Activated CD8-positive, alpha-beta memory T cell treated with anti-CD3 and anti-CD28 coated beads, Interleukin-2, amount 50 U/mL, for 1 hour (primary cell): ENCODE data around the gene LTC4S.
A peak's percentile ranks its signal among the peaks of the same experiment; 100 is the strongest.

ENCODE experiments used
- DNase-seq: peaks from one replicate; pipeline ENCODE4 v3.0.0-alpha.2; 2020; ENCODE audit errors: extremely low read depth

Gene LTC4S

GRCh38 chr5:179806250-179807048, 12.7 kb downstream of the LTC4S start, which contains the start of gene MGAT4B:
MGAT4B (minus strand) TSS chr5:179806866; CDS start chr5:179806583, 283 bp downstream.
- no peak for DNase-seq

GRCh38 chr5:179812135-179812825, 18.5 kb downstream of the LTC4S start:
- no peak for DNase-seq

GRCh38 chr5:179812997-179813607, 19.3 kb downstream of the LTC4S start:
- no peak for DNase-seq

- no peak for DNase-seq
Observed at GRCh38 chr5:179814090-179814489, 20.3 kb downstream of the LTC4S start.

GRCh38 chr5:179815491-179816249, 21.9 kb downstream of the LTC4S start:
- DNase-seq, result no peak

- DNase-seq, result no peak
Observed at GRCh38 chr5:179816401-179816795, 22.6 kb downstream of the LTC4S start.

- no peak for DNase-seq
Observed at GRCh38 chr5:179816796-179817469, 23.1 kb downstream of the LTC4S start.

- no peak for DNase-seq
Observed at GRCh38 chr5:179817470-179817840, 23.7 kb downstream of the LTC4S start.

- DNase-seq, result no peak
Observed at GRCh38 chr5:179817890-179818745, 24.3 kb downstream of the LTC4S start.

- peak; percentile 65 for DNase-seq
Observed at GRCh38 chr5:179818746-179819295, 25.0 kb downstream of the LTC4S start.

- no peak for DNase-seq
Observed at GRCh38 chr5:179819296-179820126, 25.7 kb downstream of the LTC4S start.

- no peak for DNase-seq
Observed at GRCh38 chr5:179820127-179820482, 26.3 kb downstream of the LTC4S start.

GRCh38 chr5:179820483-179821297, 26.9 kb downstream of the LTC4S start, which contains the start of gene SQSTM1:
SQSTM1 (plus strand) TSS chr5:179820905; CDS start chr5:179820937, 32 bp downstream.
- DNase-seq, result no peak

- peak; percentile 64 for DNase-seq
Observed at GRCh38 chr5:179821298-179822058, 27.7 kb downstream of the LTC4S start.

- no peak for DNase-seq
Observed at GRCh38 chr5:179822059-179822432, 28.3 kb downstream of the LTC4S start.

GRCh38 chr5:179822444-179822990, 28.7 kb downstream of the LTC4S start:
- no peak for DNase-seq
